Stomach (tissue), 9 donors: ENCODE data around the gene CCDC86. TPM values are rescaled to one million over a fixed set of nuclear protein-coding genes. Genes with fewer than 3 reads are reported as not detected.

ENCODE experiments used
- DNase-seq, 2 donors: peaks; one replicate each; pipeline versions ENCODE4 v3.0.0 to v3.0.0-alpha.2; 2013 to 2019
- H3K27ac ChIP-seq, 5 donors: fragments of 200-600 bp in 4 of 5; sonication (generic) in 4 of 5; one replicate each; pipeline ENCODE4 v1.5.1; 2013 to 2019; ENCODE audit warnings: mild to moderate bottlenecking in 1 of 5, moderate library complexity in 1 of 5
- H3K27me3 ChIP-seq, 3 donors: fragments of 200-600 bp; sonication (generic); one replicate each; pipeline ENCODE4 v1.5.1; 2017 to 2019; ENCODE audit warnings: mixed run types in 1 of 3
- H3K36me3 ChIP-seq, 4 donors: fragments of 200-600 bp; sonication (generic); 1 replicate in 3 of 4; 2 replicates in 1 of 4; pipeline ENCODE4 v1.5.1; 2016 to 2019
- H3K4me1 ChIP-seq, 4 donors: fragments of 200-600 bp; sonication (generic); one replicate each; pipeline ENCODE4 v1.5.1; 2016 to 2019
- H3K4me3 ChIP-seq, 4 donors: fragments of 200-600 bp; sonication (generic) in 3 of 4; one replicate each; pipeline ENCODE4 v1.5.1; 2016 to 2019; ENCODE audit warnings: mild to moderate bottlenecking in 1 of 4
- H3K9me3 ChIP-seq, 4 donors: fragments of 200-600 bp; sonication (generic); one replicate each; pipeline ENCODE4 v1.5.1; 2016 to 2019
- EP300 ChIP-seq: sonication (generic); formaldehyde crosslinking; IDR thresholded peaks from one replicate; pipeline ENCODE4 v1.6.1; 2017; ENCODE audit warnings: antibody characterized with exemption
- POLR2A ChIP-seq, 4 donors: fragments of 450-650 bp; IDR thresholded peaks; one replicate each; pipeline ENCODE4 v1.6.1; 2016; ENCODE audit warnings: antibody characterized with exemption in 4 of 4, control low read depth in 2 of 4, mild to moderate bottlenecking in 1 of 4, moderate library complexity in 1 of 4
- POLR2AphosphoS5 ChIP-seq, 3 donors: sonication (generic); formaldehyde crosslinking; IDR thresholded peaks; one replicate each; pipeline ENCODE4 v1.6.1; 2016; ENCODE audit warnings: antibody characterized with exemption in 3 of 3
- WGBS, 5 donors: extraction: QIAGEN DNeasy Blood & Tissue Kit in 3 of 5; methylation state at CpG; one replicate each; pipeline versions ENCODE4 v1.1.5 to v1.1.7; 2013 to 2018; 5-methylcytosine and 5-hydroxymethylcytosine counted together
- intact Hi-C: fragments of 100-400 bp; cut with DNase I; formaldehyde crosslinking; loops from one replicate; pipeline ENCODE4 v1.15.1; 2023; ENCODE audit warnings: low total_unique reads
- polyA plus RNA-seq, 3 donors: library from polyadenylated mRNA; stranded (reverse); fragments of 200-250 nt; gene quantifications; one replicate each; pipeline ENCODE4 v1.2.3, GENCODE V29; 2013
- total RNA-seq, 5 donors: library from RNA; depleted of rRNA; stranded (reverse); fragments of >200 nt; gene quantifications; one replicate each; pipeline versions ENCODE4 v1.1.0 to v1.2.3, GENCODE V29; 2014 to 2016
- TF ChIP-seq, protein P1 (sequence below), 7 experiments: fragments of 450-650 bp in 4 of 7; fragments of 200-600 bp in 3 of 7; sonication (generic) in 3 of 7; IDR thresholded peaks; one replicate each; pipeline ENCODE4 v1.5.1; 2016 to 2019; ENCODE audit warnings: antibody characterized with exemption in 7 of 7, control low read depth in 2 of 7, mild to moderate bottlenecking in 1 of 7
- donor health status: healthy with polysubstance abuse.
- donor health status: Bipolar disorder and iron deficiency.
- donor health status: healthy.

Gene CCDC86
- total and polyA plus RNA-seq, 8 donors: 7.0 to 37.9 (median 16.2) TPM

DNA sequence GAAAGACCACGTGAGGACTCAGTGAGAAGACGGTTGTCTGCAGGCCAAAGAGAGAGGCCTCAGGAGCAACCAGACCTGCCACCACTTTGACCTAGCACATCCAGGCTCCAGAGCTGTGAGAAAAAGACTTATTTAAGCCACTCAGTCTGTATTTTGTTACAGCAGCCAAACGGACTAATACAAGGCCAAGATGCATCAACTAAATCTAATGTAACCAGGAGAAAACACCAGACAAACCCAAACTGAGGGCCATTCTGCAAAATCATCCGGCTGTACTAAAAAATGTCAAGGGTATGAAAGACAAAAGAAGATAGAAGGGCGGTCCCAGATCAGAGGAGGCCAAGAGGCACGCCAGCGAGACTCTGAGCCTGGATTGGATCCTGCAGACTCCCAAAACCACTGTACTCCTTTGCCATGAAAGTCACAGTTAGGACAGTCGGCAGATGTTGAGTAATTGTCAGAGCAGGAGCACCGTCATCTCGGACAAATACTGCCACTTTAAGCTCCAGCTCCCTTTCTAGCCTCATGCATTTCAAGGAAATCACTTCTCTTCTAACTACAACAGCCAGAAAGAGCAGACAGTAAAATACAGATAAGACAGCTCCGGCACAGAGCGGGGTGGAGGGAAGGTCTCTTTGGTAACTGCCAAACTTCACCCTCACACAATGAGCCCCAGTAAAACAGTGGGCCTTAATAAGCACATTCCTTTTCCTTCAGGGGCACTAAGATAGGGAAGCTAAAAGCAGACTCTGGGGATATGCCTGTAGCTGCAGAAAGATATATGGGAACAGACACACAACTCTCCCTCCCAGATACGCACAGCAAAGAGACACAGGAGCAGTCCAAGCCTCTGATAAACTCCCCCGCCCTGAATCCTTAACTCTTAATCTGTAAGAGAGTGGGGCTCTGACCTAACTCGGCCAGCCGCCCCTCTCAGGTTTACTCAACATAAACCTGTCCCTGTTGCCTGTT is 21.9 kb downstream of the CCDC86 start:
- H3K27ac ChIP-seq: no peak overlapping the region
- intact Hi-C loops: no loop called here
- H3K4me3 ChIP-seq: no peak overlapping the region
- no peak for DNase-seq
- no peaks in the 10 kb centered on the region for H3K4me1 ChIP-seq
- TF ChIP-seq POLR2AphosphoS5 (IDR thresholded peaks at IDR 0.05): no peak
- 72 to 77% (median 73%) methylated on average over 16 of the region's 16 CpGs for WGBS, 5 donors
- no peaks in the 10 kb centered on the region for H3K9me3 ChIP-seq
- no peaks in the 10 kb centered on the region for H3K36me3 ChIP-seq
- no peaks in the 10 kb centered on the region for H3K27me3 ChIP-seq

DNA sequence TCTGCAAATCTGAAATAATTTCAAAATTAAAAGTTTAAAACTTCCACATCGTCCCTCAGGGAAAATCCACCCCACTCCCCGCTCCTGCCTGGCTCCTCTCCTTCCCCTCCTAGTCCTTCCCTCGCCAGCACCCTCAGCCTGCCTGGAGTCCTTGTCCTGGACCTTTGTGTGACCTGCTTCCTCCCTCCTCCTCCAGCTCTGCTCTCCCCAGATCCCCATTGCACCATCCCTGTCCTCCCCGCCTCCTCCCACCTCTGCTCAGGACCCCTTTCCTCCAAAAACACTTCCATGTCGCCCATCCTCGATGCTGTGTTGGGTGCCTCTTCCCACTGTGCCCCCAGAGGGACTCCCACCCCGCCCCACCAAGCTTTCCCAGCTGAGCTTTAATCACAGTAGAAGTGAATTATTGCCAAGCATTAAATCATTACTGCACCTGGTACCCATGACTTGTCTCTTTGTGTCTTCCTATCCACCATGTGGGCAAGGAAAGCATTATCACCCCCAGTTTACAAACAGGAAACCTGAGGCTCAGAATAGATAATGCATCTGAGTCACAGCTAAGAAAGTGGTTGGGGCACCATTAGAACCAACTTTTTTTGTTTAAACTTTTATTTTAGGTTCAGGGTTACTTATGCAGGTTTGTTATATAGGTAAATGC is 23.1 kb downstream of the CCDC86 start:
- no peak overlapping the region for H3K4me3 ChIP-seq
- no peak for DNase-seq

DNA sequence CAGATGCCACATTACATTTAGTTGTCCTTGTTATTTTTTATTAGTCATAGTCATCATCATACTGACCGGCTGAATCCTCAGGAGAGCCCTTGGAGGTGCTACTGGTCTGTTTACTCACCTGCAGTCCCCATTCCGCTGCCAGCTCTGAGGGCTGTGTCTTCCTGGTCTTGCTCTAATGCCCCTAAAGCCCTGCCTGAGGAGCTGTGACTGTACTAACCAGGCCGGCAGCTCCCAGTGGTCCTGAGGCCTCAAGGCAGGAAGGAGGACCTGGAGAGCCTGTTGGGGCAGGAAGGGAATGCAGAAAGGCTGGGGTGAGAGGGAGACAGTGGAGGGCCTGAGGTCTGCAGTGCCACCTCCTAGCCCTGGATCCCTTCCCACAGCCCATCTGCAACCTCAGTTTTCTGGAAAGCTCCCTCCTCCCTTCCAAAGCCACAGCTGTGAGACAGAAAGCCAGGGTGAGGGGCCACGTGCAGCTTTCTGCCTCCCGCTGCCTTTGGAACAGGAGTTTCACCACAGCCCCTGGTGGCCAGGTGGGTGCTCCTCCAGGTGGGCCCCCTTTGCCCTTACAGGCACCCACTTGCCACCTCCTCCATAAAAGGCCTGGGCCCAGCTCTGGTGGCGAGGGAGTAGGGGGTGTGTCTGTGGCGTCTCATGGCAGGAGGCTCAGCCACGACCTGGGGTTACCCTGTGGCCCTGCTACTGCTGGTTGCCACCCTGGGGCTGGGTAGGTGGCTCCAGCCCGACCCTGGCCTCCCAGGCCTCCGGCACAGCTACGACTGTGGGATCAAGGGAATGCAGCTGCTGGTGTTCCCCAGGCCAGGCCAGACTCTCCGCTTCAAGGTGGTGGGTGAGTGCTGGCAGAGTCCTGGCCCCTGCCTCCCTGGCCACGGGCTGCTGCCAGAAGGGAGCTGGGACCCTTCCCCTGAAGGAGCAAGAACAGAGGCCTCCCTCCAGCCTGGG is 25.3 kb downstream of the CCDC86 start, which contains the start of gene ZP1:
Gene ZP1 (plus strand): TSS at position 632 of the 960 bp plus-strand sequence. CDS start 20 bp downstream, at position 652.
- Histone ChIP-seq H3K4me1 (peaks cover 0 to 1% (median under 1%) of the 10 kb centered on the region in 4 donors), H3K4me3 (no peak within 1 kb of the TSS), H3K9me3 (no peaks in the 10 kb centered on the region), H3K27me3 (no peaks in the 10 kb centered on the region), H3K27ac (no peak within 1 kb of the TSS), H3K36me3 (no peaks in the 10 kb centered on the region)
- peak in 1 of 2 donors; percentile 24 for DNase-seq
- TF ChIP-seq EP300: no peak
- TF ChIP-seq POLR2AphosphoS5 (IDR thresholded peaks at IDR 0.05): no peak
- TF ChIP-seq, protein P1, sequence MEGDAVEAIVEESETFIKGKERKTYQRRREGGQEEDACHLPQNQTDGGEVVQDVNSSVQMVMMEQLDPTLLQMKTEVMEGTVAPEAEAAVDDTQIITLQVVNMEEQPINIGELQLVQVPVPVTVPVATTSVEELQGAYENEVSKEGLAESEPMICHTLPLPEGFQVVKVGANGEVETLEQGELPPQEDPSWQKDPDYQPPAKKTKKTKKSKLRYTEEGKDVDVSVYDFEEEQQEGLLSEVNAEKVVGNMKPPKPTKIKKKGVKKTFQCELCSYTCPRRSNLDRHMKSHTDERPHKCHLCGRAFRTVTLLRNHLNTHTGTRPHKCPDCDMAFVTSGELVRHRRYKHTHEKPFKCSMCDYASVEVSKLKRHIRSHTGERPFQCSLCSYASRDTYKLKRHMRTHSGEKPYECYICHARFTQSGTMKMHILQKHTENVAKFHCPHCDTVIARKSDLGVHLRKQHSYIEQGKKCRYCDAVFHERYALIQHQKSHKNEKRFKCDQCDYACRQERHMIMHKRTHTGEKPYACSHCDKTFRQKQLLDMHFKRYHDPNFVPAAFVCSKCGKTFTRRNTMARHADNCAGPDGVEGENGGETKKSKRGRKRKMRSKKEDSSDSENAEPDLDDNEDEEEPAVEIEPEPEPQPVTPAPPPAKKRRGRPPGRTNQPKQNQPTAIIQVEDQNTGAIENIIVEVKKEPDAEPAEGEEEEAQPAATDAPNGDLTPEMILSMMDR (IDR thresholded peaks at IDR 0.05): no peak
- no peak for TF ChIP-seq POLR2A (IDR thresholded peaks at IDR 0.05)
- intact Hi-C loops: no loop called here
- WGBS, 5 donors: 56 to 74% (median 68%) methylated on average over 5 to 13 of the region's 13 CpGs

More for the DNA sequence above, 23.1 kb downstream of the CCDC86 start:
- Histone ChIP-seq H3K9me3 (no peaks in the 10 kb centered on the region), H3K27me3 (no peaks in the 10 kb centered on the region), H3K4me1 (no peaks in the 10 kb centered on the region), H3K36me3 (no peaks in the 10 kb centered on the region), H3K27ac (no peak overlapping the region)
- no peak for TF ChIP-seq POLR2A (IDR thresholded peaks at IDR 0.05)
- intact Hi-C loops: no loop called here
- WGBS, 5 donors: 80 to 84% (median 81%) methylated on average over 7 of the region's 7 CpGs

DNA sequence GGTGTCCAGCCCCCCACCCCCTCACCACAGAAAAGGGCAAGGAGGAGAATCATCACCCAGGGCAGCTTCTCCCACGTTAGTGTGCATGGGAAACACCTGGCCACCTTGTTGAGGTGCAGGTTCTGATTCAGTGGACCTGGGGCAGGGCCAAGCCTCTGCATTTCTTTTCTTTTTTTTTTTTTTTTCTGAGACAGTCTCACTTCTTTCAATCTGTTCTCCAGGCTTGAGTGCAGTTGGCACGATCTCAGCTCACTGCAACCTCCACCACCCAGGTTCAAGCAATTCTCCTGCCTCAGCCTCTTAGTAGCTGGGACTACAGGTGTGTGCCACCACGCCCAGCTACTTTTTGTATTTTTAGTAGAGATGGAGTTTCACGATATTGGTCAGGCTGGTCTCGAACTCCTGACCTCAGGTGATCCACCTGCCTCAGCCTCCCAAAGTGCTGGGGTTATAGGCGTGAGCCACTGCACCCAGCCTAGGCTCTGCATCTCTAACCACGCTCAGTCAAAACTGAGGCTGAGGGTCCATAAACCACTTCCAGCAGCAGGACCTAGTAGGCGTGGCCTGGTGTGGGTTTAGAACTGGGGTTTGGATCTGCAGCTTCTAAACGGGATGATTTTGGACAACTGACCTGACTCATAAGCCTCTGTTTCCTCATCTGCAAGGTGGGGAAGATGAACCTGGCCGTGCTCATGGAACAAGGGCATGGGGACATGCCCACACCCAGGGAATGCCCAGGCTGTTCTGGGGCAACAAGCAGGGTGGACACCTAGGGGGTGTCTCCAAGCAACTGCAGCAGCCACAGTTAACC is 26.2 kb downstream of the CCDC86 start:
- intact Hi-C loops: no loop called here
- TF ChIP-seq POLR2AphosphoS5 (IDR thresholded peaks at IDR 0.05): no peak
- TF ChIP-seq, protein P1 (IDR thresholded peaks at IDR 0.05): no peak
- TF ChIP-seq EP300: no peak
- TF ChIP-seq POLR2A (IDR thresholded peaks at IDR 0.05): no peak
- peaks cover 0 to 8% (median 2%) of the 10 kb centered on the region in 4 donors for H3K4me1 ChIP-seq

More for the DNA sequence above, 26.2 kb downstream of the CCDC86 start:
- no peaks in the 10 kb centered on the region for H3K36me3 ChIP-seq
- no peaks in the 10 kb centered on the region for H3K27me3 ChIP-seq
- 76 to 81% (median 78%) methylated on average over 10 of the region's 10 CpGs for WGBS, 5 donors
- DNase-seq: no peak
- no peaks in the 10 kb centered on the region for H3K9me3 ChIP-seq
- H3K27ac ChIP-seq: no peak overlapping the region
- no peak overlapping the region for H3K4me3 ChIP-seq
